Inflammatory macrophage treated with lipopolysaccharide for 1 hour (primary cell): Measurements from ENCODE around the gene ZNF879.

Experiments used
- DNase-seq, 2 donors: peaks; one replicate each; pipeline ENCODE4 v3.0.0-alpha.2; 2020 to 2022

ZNF879 gene

DNA sequence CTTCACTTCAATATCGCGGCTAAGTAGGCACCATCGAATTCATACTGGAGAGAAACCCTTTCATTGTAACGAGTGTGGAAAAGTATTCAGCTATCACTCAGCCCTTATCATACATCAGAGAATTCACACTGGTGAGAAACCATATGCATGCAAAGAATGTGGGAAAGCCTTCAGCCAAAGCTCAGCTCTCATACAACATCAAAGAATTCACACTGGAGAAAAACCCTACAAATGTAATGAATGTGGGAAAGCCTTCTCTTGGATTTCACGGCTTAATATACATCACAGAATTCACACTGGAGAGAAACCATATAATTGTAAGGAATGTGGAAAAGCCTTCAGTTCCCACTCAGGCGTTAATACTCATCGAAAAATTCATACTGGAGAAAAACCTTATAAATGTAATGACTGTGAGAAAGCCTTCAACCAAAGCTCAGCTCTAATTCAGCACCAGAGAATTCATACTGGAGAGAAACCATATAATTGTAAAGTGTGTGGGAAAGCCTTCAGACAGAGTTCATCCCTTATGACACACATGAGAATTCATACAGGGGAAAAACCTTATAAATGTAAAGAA is 9.5 kb downstream of the ZNF879 start:
- DNase-seq = no peak

DNA sequence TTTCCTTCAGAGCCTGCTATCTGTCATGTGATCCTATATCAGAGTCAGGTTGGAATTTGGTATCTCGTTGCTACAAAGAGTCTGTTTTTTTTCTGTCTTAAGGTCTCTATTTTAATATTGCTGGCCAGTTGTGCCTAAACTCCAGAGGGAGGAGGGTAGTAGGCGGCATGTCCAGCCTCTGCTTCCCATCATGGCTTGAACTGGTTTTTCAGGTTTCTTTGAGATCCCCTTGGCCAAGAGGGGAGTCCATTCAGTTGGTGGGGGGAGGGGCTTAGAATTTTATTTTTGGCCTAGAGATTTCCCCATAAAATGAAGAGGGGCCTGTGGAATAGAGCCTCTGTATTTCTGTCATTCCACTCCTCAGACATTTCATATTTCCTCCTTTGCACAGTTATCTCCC is 21.2 kb downstream of the ZNF879 start:
- no peak for DNase-seq

DNA sequence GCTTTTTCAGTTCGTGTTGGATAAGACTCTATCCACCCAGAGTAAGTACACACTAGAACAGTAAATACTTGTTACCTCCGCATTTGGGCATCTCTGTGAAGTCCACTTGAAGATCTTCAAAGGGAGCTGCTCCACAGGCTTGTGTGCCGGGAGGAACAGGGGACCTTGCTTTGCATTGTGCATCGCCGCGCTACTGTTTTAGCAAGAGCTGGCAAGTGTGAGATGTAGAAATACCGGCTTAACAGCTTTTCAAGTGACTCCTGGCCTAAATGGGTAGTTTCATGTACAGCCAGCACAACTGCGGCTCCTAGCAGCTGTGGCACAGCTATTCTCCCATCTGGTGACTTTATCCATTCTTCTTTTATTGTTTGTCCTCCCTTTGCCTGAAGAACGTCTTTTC is 28.2 kb downstream of the ZNF879 start:
- DNase-seq = no peak

- DNase-seq = no peak
Measured at GRCh38 chr5:179054036-179054785, 30.6 kb downstream of the ZNF879 start.

- DNase-seq = no peak
Measured at GRCh38 chr5:179054876-179055275, 31.3 kb downstream of the ZNF879 start.

DNA sequence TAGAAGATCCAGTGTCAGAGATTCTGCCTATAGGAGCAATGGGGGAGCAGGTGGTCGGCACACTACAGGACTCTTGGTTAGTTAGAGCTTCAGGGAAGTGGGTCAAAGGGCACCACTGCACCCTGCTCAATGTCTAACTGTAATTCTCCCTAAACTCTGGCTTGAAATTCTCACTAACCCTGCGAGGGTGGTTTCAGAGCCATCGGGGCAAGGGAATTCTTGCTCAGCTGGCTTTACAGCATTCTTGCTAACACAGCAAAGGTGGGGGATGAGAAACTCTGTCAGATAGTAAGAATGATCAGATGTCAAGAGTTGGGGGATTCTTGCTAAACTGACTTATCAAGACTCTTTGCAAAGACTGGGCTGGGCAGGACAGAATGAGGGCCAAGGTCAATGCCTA is 31.8 kb downstream of the ZNF879 start:
- DNase-seq = no peak

DNA sequence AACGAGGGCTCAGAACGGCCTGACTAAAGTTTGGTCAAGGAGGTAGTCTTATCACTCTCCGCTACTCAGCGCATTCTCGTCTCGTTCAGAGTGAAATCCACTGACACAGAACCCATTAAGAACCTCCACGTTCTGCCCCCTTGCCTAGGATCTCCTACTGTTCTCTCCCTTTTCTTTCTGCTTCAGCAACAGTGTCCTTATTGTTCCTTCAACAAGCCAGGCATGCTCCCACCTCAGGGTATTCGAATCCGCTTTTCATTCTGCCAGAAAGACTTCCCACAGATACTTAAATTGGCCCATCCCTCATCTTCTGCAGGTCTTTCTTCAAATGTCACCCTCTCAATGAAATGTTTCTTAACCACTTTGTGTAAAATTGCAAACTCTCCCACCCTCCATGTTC is 32.2 kb downstream of the ZNF879 start:
- DNase-seq = no peak

- DNase-seq = peak; percentile 70 to 78
Measured at GRCh38 chr5:179060116-179061008, 36.8 kb downstream of the ZNF879 start, which contains the start of gene ZNF354C. Gene ZNF354C (plus strand): TSS chr5:179060373. CDS start chr5:179062069, 1,696 bp downstream.

DNA sequence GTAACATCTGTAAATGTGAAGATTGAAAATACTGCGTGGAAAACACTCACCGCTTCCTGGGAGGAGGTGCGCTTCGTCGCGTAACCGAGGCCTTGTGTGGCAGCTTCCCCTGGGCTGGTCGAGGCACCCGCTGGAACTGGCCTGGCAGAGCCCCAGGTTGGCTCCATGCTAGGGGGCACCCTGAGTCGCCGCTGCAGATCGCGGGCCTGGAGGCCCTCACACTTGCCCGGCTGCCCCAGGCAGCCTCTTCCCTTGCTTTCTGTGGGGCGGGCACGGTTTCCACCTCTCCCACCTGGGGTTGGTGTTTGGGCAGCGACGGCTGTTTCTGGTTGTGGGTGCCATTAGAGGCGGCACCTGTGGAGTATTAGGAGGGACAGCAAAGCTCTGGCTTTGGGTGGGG is 37.4 kb downstream of the ZNF879 start:
- no peak for DNase-seq

DNA sequence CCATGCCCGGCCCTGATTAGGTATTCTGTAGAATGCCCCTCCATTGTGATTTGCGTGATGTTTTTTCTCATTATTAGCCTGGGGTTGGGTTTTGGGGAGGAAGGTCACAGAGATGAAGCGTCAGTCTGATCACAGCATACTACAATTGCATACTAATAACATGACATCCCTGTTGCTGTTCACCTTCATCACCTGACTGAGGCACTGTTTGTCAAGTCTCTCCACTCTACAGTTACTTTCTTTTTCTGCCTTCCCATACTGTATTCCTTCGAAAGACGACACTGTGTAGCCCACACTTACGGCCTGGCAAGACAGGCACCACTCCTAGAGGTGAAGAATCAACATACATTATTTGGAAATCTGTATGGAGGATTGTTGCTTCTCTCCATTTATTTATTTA is 42.1 kb downstream of the ZNF879 start:
- no peak for DNase-seq

GRCh38 chr5:179079165-179079987 is 55.8 kb downstream of the ZNF879 start:
- DNase-seq = no peak

DNA sequence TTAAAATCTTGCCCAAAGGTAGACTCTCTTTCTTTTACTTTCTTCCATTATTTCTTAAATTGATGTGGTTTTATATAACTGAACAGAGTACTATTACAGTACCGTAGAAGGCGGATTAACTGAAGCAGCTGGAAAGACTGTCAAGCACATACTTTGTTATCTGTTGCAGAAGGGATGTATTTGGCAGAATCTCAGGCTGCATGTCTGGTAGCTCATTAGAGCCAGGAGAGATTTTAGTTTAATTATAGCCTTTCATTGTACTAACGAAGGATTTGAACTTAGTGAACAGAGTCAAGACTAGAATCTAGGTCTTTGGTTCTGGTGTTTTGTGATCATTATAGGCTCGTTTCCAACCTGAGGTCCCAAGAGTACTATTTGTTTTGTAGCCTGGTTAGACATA is 57.1 kb downstream of the ZNF879 start:
- no peak for DNase-seq
